Measurements from ENCODE around the gene CLECL1.
"Not testable (repeated sequence)": the region's sequence is repeated elsewhere in the genome, so short reads cannot be mapped to it uniquely, and the experiment has no call there.

The CLECL1 gene

GRCh38 chr12:9685366-9685765 lies 47.5 kb downstream of the CLECL1 start:
- DNase-seq (ENCODE audit: low spot score in 2 of 2); in situ Hi-C loops (cut with MboI; ENCODE audit: low sequenced_read_pairs); H3K27me3 ChIP-seq (ENCODE audit: low read depth); H3K9me3 ChIP-seq; H3K4me1 ChIP-seq; H3K4me3 ChIP-seq; H3K36me3 ChIP-seq (replicated peaks): not testable (repeated sequence)

GRCh38 chr12:9682949-9683348 lies 49.9 kb downstream of the CLECL1 start:
- H3K27me3 ChIP-seq (ENCODE audit: low read depth); in situ Hi-C loops (cut with MboI; ENCODE audit: low sequenced_read_pairs); H3K4me1 ChIP-seq; H3K9me3 ChIP-seq; H3K36me3 ChIP-seq (replicated peaks); H3K4me3 ChIP-seq; DNase-seq (ENCODE audit: low spot score in 2 of 2): not testable (repeated sequence)

GRCh38 chr12:9682508-9682907 lies 50.4 kb downstream of the CLECL1 start:
- in situ Hi-C loops (cut with MboI; ENCODE audit: low sequenced_read_pairs); DNase-seq (ENCODE audit: low spot score in 2 of 2); H3K9me3 ChIP-seq: not testable (repeated sequence)

GRCh38 chr12:9674226-9674590 lies 58.7 kb downstream of the CLECL1 start:
- H3K4me3 ChIP-seq, result no peak overlapping the region
- H3K36me3 ChIP-seq (replicated peaks), result no peaks in the 10 kb centered on the region
- in situ Hi-C loops (cut with MboI; ENCODE audit: low sequenced_read_pairs), result no loop called here
- no peaks in the 10 kb centered on the region for H3K27me3 ChIP-seq (ENCODE audit: low read depth)
- DNase-seq (ENCODE audit: low spot score in 2 of 2), result no peak
- no peaks in the 10 kb centered on the region for H3K4me1 ChIP-seq
- no peaks in the 10 kb centered on the region for H3K9me3 ChIP-seq

More at GRCh38 chr12:9682508-9682907, 50.4 kb downstream of the CLECL1 start:
- not testable (repeated sequence) for H3K36me3 ChIP-seq (replicated peaks); H3K27me3 ChIP-seq (ENCODE audit: low read depth); H3K4me3 ChIP-seq; H3K4me1 ChIP-seq

GRCh38 chr12:9673404-9674225 lies 59.3 kb downstream of the CLECL1 start:
- Histone ChIP-seq H3K9me3 (no peaks in the 10 kb centered on the region), H3K36me3 (replicated peaks) (no peaks in the 10 kb centered on the region), H3K27me3 (ENCODE audit: low read depth) (no peaks in the 10 kb centered on the region), H3K4me3 (no peak overlapping the region), H3K4me1 (no peaks in the 10 kb centered on the region)
- no peak for DNase-seq (ENCODE audit: low spot score in 2 of 2)
- in situ Hi-C loops (cut with MboI; ENCODE audit: low sequenced_read_pairs), result no loop called here

All from HAP-1 (cell line).